CD4-positive, alpha-beta memory T cell (primary cell): Measurements from ENCODE around the gene KRTAP4-5. TPM values are rescaled to one million over a fixed set of nuclear protein-coding genes. Genes with fewer than 3 reads are reported as not detected.
"Not testable (repeated sequence)": the region's sequence is repeated elsewhere in the genome, so short reads cannot be mapped to it uniquely, and the experiment has no call there.

Experiments used
- CTCF ChIA-PET: fragments of 350-600 bp; sonication (Branson Sonifier 250); formaldehyde crosslinking; loops from one replicate; lab custom pipeline; 2021; ENCODE audit warnings: inconsistent platforms; ENCODE audit not compliant: partially characterized antibody; lab: Charles Lee
- POLR2A ChIA-PET: fragments of 350-600 bp; sonication (Branson Sonifier 250); formaldehyde crosslinking; loops from one replicate; lab custom pipeline; 2021; ENCODE audit not compliant: partially characterized antibody; lab: Charles Lee
- DNase-seq, 5 donors: peaks; one replicate each; pipeline versions ENCODE4 v3.0.0 to v3.0.0-alpha.2; 2020 to 2022; ENCODE audit warnings: mixed read lengths in 1 of 5
- H3K27ac ChIP-seq: one replicate; pipeline ENCODE4 v1.7.0; 2013; ENCODE audit warnings: low read depth, low read length
- H3K27me3 ChIP-seq: 2 replicates; pipeline ENCODE4 v1.7.0; 2013; ENCODE audit warnings: mild to moderate bottlenecking, low read length, moderate library complexity; ENCODE audit not compliant: insufficient read depth
- H3K36me3 ChIP-seq: 2 replicates; pipeline ENCODE4 v1.7.0; 2013; ENCODE audit warnings: mild to moderate bottlenecking, low read length, moderate library complexity; ENCODE audit not compliant: insufficient read depth
- H3K4me1 ChIP-seq: 2 replicates; pipeline ENCODE4 v1.7.0; 2013; ENCODE audit warnings: mild to moderate bottlenecking, low read length, moderate library complexity; ENCODE audit not compliant: insufficient read depth
- H3K4me3 ChIP-seq, 2 donors: one replicate each; pipeline ENCODE4 v1.7.0; 2013; ENCODE audit warnings: low read length in 2 of 2, mild to moderate bottlenecking in 1 of 2
- H3K9me3 ChIP-seq, 2 donors: one replicate each; pipeline ENCODE4 v1.7.0; 2013; ENCODE audit warnings: low read length in 2 of 2, control low read depth in 1 of 2; ENCODE audit not compliant: control insufficient read depth in 1 of 2
- H3K27ac Mint-ChIP-seq, 7 donors: one replicate each; pipeline ENCODE4 v1.8.0; 2020 to 2021; ENCODE audit warnings: mixed read lengths in 7 of 7, mild to moderate bottlenecking in 6 of 7, inconsistent platforms in 3 of 7, moderate library complexity in 3 of 7
- H3K27me3 Mint-ChIP-seq, 2 donors: one replicate each; pipeline ENCODE4 v1.8.0; 2020 to 2021; ENCODE audit warnings: mixed read lengths in 2 of 2
- H3K36me3 Mint-ChIP-seq, 2 donors: one replicate each; pipeline ENCODE4 v1.8.0; 2020 to 2021; ENCODE audit warnings: mixed read lengths in 2 of 2, inconsistent platforms in 1 of 2, mild to moderate bottlenecking in 1 of 2
- H3K4me1 Mint-ChIP-seq, 4 donors: one replicate each; pipeline ENCODE4 v1.8.0; 2020 to 2021; ENCODE audit warnings: mixed read lengths in 4 of 4, mild to moderate bottlenecking in 1 of 4
- H3K4me3 Mint-ChIP-seq, 8 donors: one replicate each; pipeline ENCODE4 v1.8.0; 2020 to 2021; ENCODE audit warnings: mixed read lengths in 8 of 8, mild to moderate bottlenecking in 7 of 8, moderate library complexity in 6 of 8, inconsistent platforms in 3 of 8
- H3K9me3 Mint-ChIP-seq, 8 donors: one replicate each; pipeline ENCODE4 v1.8.0; 2020 to 2021; ENCODE audit warnings: mixed read lengths in 8 of 8, mild to moderate bottlenecking in 5 of 8, inconsistent platforms in 3 of 8, moderate library complexity in 1 of 8
- intact Hi-C: fragments of 100-400 bp; cut with micrococcal nuclease; formaldehyde crosslinking; loops from one replicate; pipeline ENCODE4 v1.15.1; 2023
- polyA plus RNA-seq, 2 donors: library from polyadenylated mRNA; unstranded; fragments of 300-500 nt; fragmentation: Illumina TruSeq; gene quantifications; one replicate each; pipeline ENCODE4 v1.2.3, GENCODE V29; 2021
- total RNA-seq, 2 experiments: library from RNA; stranded (reverse); gene quantifications; one replicate each; pipeline ENCODE4 v1.2.3, GENCODE V29; 2021

Gene KRTAP4-5
- total RNA-seq: not detected
- not detected for polyA plus RNA-seq

- intact Hi-C loops: no loop called here
- H3K36me3 Mint-ChIP-seq: no peaks in the 10 kb centered on the region
- Histone ChIP-seq H3K9me3 (no peaks in the 10 kb centered on the region), H3K36me3 (no peaks in the 10 kb centered on the region), H3K27ac (no peak within 1 kb of the TSS), H3K4me1 (no peaks in the 10 kb centered on the region), H3K4me3 (no peak within 1 kb of the TSS), H3K27me3 (no peaks in the 10 kb centered on the region)
- POLR2A ChIA-PET: no interaction called here
- H3K27ac Mint-ChIP-seq: no peak within 1 kb of the TSS
- DNase-seq: no peak
- peaks cover 2 to 9% of the 10 kb centered on the region in 2 donors for H3K27me3 Mint-ChIP-seq
- no peak within 1 kb of the TSS for H3K4me3 Mint-ChIP-seq
- H3K9me3 Mint-ChIP-seq: peaks cover 0 to 8% (median 0%) of the 10 kb centered on the region in 8 donors
- CTCF ChIA-PET: no interaction called here
- peaks cover 0 to 2% (median under 1%) of the 10 kb centered on the region in 4 donors for H3K4me1 Mint-ChIP-seq
Measured at GRCh38 chr17:41149652-41149985, at the start of gene KRTAP4-5. Gene KRTAP4-5 (minus strand): TSS chr17:41149825. CDS start chr17:41149767, 58 bp downstream.

GRCh38 chr17:41196068-41196467, 46.4 kb upstream of the KRTAP4-5 start:
- Histone ChIP-seq H3K36me3 (no peaks in the 10 kb centered on the region), H3K27me3 (no peaks in the 10 kb centered on the region), H3K27ac (no peak overlapping the region), H3K4me3 (no peak overlapping the region), H3K9me3 (no peaks in the 10 kb centered on the region), H3K4me1 (no peaks in the 10 kb centered on the region)
- peaks cover 0 to 5% (median under 1%) of the 10 kb centered on the region in 4 donors for H3K4me1 Mint-ChIP-seq
- POLR2A ChIA-PET: no interaction called here
- H3K36me3 Mint-ChIP-seq: no peaks in the 10 kb centered on the region
- peaks cover 1 to 12% of the 10 kb centered on the region in 2 donors for H3K27me3 Mint-ChIP-seq
- DNase-seq: no peak
- no peak overlapping the region for H3K4me3 Mint-ChIP-seq
- no peak overlapping the region for H3K27ac Mint-ChIP-seq
- peaks cover 0 to 9% (median 5%) of the 10 kb centered on the region in 8 donors for H3K9me3 Mint-ChIP-seq
- CTCF ChIA-PET: no interaction called here
- intact Hi-C loops: no loop called here

- DNase-seq: no peak
- ChIA-PET POLR2A (no interaction called here), CTCF (no interaction called here)
- H3K27me3 ChIP-seq: no peaks in the 10 kb centered on the region
- intact Hi-C loops: no loop called here
- no peak overlapping the region for H3K27ac ChIP-seq
- peaks cover 0 to 5% (median 0%) of the 10 kb centered on the region in 4 donors for H3K4me1 Mint-ChIP-seq
- peaks cover 0 to 5% (median 1%) of the 10 kb centered on the region in 8 donors for H3K9me3 Mint-ChIP-seq
- H3K36me3 ChIP-seq: no peaks in the 10 kb centered on the region
- H3K4me3 ChIP-seq: no peak overlapping the region
- H3K27ac Mint-ChIP-seq: no peak overlapping the region
- H3K27me3 Mint-ChIP-seq: peaks cover 9 to 27% of the 10 kb centered on the region in 2 donors
- no peaks in the 10 kb centered on the region for H3K36me3 Mint-ChIP-seq
- no peaks in the 10 kb centered on the region for H3K9me3 ChIP-seq
- H3K4me3 Mint-ChIP-seq: no peak overlapping the region
- no peaks in the 10 kb centered on the region for H3K4me1 ChIP-seq
Measured at GRCh38 chr17:41190328-41190727, 40.7 kb upstream of the KRTAP4-5 start.

GRCh38 chr17:41189837-41190318, 40.3 kb upstream of the KRTAP4-5 start, which contains the start of gene KRTAP9-1:
Gene KRTAP9-1 (plus strand): TSS chr17:41189887. CDS start chr17:41189887, 0 bp downstream.
- H3K9me3 ChIP-seq, CTCF ChIA-PET, H3K27ac Mint-ChIP-seq, H3K36me3 Mint-ChIP-seq, H3K4me1 ChIP-seq, H3K4me3 Mint-ChIP-seq, H3K36me3 ChIP-seq, DNase-seq, H3K9me3 Mint-ChIP-seq, intact Hi-C loops, H3K27ac ChIP-seq, H3K4me3 ChIP-seq, H3K4me1 Mint-ChIP-seq, H3K27me3 ChIP-seq, POLR2A ChIA-PET: not testable (repeated sequence)
- peaks cover 9 to 27% of the 10 kb centered on the region in 2 donors for H3K27me3 Mint-ChIP-seq

GRCh38 chr17:41186872-41187271, 37.2 kb upstream of the KRTAP4-5 start:
- intact Hi-C loops: no loop called here
- Histone ChIP-seq H3K4me3 (no peak overlapping the region), H3K9me3 (no peaks in the 10 kb centered on the region), H3K36me3 (no peaks in the 10 kb centered on the region), H3K4me1 (no peaks in the 10 kb centered on the region), H3K27ac (no peak overlapping the region), H3K27me3 (no peaks in the 10 kb centered on the region)
- ChIA-PET CTCF (no interaction called here), POLR2A (no interaction called here)
- DNase-seq: no peak
- H3K4me1 Mint-ChIP-seq: no peaks in the 10 kb centered on the region
- peaks cover 9 to 32% of the 10 kb centered on the region in 2 donors for H3K27me3 Mint-ChIP-seq
- H3K27ac Mint-ChIP-seq: no peak overlapping the region
- no peak overlapping the region for H3K4me3 Mint-ChIP-seq
- no peaks in the 10 kb centered on the region for H3K36me3 Mint-ChIP-seq
- peaks cover 0 to 5% (median 0%) of the 10 kb centered on the region in 8 donors for H3K9me3 Mint-ChIP-seq

- H3K36me3 ChIP-seq: no peaks in the 10 kb centered on the region
- H3K27ac Mint-ChIP-seq: no peak overlapping the region
- no peak overlapping the region for H3K4me3 ChIP-seq
- ChIA-PET CTCF (no interaction called here), POLR2A (no interaction called here)
- no peak overlapping the region for H3K27ac ChIP-seq
- DNase-seq: no peak
- H3K9me3 ChIP-seq: no peaks in the 10 kb centered on the region
- peaks cover 0 to 5% (median 0%) of the 10 kb centered on the region in 8 donors for H3K9me3 Mint-ChIP-seq
- H3K27me3 Mint-ChIP-seq: peaks cover 3 to 18% of the 10 kb centered on the region in 2 donors
- no peaks in the 10 kb centered on the region for H3K27me3 ChIP-seq
- H3K4me3 Mint-ChIP-seq: no peak overlapping the region
- no peaks in the 10 kb centered on the region for H3K4me1 ChIP-seq
- H3K36me3 Mint-ChIP-seq: no peaks in the 10 kb centered on the region
- H3K4me1 Mint-ChIP-seq: no peaks in the 10 kb centered on the region
- intact Hi-C loops: no loop called here
Measured at GRCh38 chr17:41185001-41185400, 35.4 kb upstream of the KRTAP4-5 start.

GRCh38 chr17:41184480-41184961, 34.9 kb upstream of the KRTAP4-5 start, which contains the start of gene KRTAP4-1:
Gene KRTAP4-1 (minus strand): TSS chr17:41184911. CDS start chr17:41184854, 57 bp downstream.
- ChIA-PET POLR2A (no interaction called here), CTCF (no interaction called here)
- intact Hi-C loops: no loop called here
- Mint-ChIP-seq H3K27ac (no peak within 1 kb of the TSS), H3K4me3 (no peak within 1 kb of the TSS), H3K27me3 (peaks cover 3 to 18% of the 10 kb centered on the region in 2 donors), H3K4me1 (no peaks in the 10 kb centered on the region), H3K9me3 (peaks cover 0 to 5% (median 0%) of the 10 kb centered on the region in 8 donors), H3K36me3 (no peaks in the 10 kb centered on the region)
- Histone ChIP-seq H3K4me1 (no peaks in the 10 kb centered on the region), H3K9me3 (no peaks in the 10 kb centered on the region), H3K36me3 (no peaks in the 10 kb centered on the region), H3K4me3 (no peak within 1 kb of the TSS), H3K27ac (no peak within 1 kb of the TSS), H3K27me3 (no peaks in the 10 kb centered on the region)
- no peak for DNase-seq
